ENCODE measurements around the gene INO80.
"Not testable (repeated sequence)": the region's sequence is repeated elsewhere in the genome, so short reads cannot be mapped to it uniquely, and the experiment has no call there.

Gene INO80

GRCh38 chr15:41115161-41115651 lies 874 bp downstream of the INO80 start:
- no peak for DNase-seq

GRCh38 chr15:41106947-41107346 lies 9.1 kb downstream of the INO80 start:
- DNase-seq, result no peak

GRCh38 chr15:41105348-41106334 lies 10.4 kb downstream of the INO80 start:
- DNase-seq, result no peak

- no peak for DNase-seq
Measured at GRCh38 chr15:41104234-41104633, 11.8 kb downstream of the INO80 start.

- no peak for DNase-seq
Measured at GRCh38 chr15:41102854-41103253, 13.2 kb downstream of the INO80 start.

- DNase-seq, result no peak
Measured at GRCh38 chr15:41096178-41096577, 19.9 kb downstream of the INO80 start.

GRCh38 chr15:41085029-41085428 lies 31.1 kb downstream of the INO80 start:
- DNase-seq, result no peak

- no peak for DNase-seq
Measured at GRCh38 chr15:41080144-41080543, 35.9 kb downstream of the INO80 start.

- DNase-seq, result no peak
Measured at GRCh38 chr15:41079717-41080116, 36.4 kb downstream of the INO80 start.

- not testable (repeated sequence) for DNase-seq
Measured at GRCh38 chr15:41078879-41079278, 37.2 kb downstream of the INO80 start.

GRCh38 chr15:41078125-41078524 lies 38.0 kb downstream of the INO80 start:
- DNase-seq, result no peak

- no peak for DNase-seq
Measured at GRCh38 chr15:41073028-41073427, 43.1 kb downstream of the INO80 start.

GRCh38 chr15:41072013-41072412 lies 44.1 kb downstream of the INO80 start:
- DNase-seq, result no peak

- no peak for DNase-seq
Measured at GRCh38 chr15:41066516-41066915, 49.6 kb downstream of the INO80 start.

- no peak for DNase-seq
Measured at GRCh38 chr15:41061667-41062066, 54.4 kb downstream of the INO80 start.

GRCh38 chr15:41060505-41060904 lies 55.6 kb downstream of the INO80 start:
- DNase-seq, result no peak

- no peak for DNase-seq
Measured at GRCh38 chr15:41056810-41057209, 59.3 kb downstream of the INO80 start.

- no peak for DNase-seq
Measured at GRCh38 chr15:41055706-41056105, 60.4 kb downstream of the INO80 start.

- DNase-seq, result no peak
Measured at GRCh38 chr15:41051139-41051538, 64.9 kb downstream of the INO80 start.

GRCh38 chr15:41048852-41049251 lies 67.2 kb downstream of the INO80 start:
- DNase-seq, result no peak

- DNase-seq, result no peak
Measured at GRCh38 chr15:41048397-41048796, 67.7 kb downstream of the INO80 start.

- DNase-seq, result no peak
Measured at GRCh38 chr15:41047474-41047873, 68.6 kb downstream of the INO80 start.

- no peak for DNase-seq
Measured at GRCh38 chr15:41043276-41043951, 72.7 kb downstream of the INO80 start.

- no peak for DNase-seq
Measured at GRCh38 chr15:41042851-41043250, 73.2 kb downstream of the INO80 start.

All from activated CD8-positive, alpha-beta memory T cell treated with anti-CD3 and anti-CD28 coated beads, Interleukin-2, amount 50 U/mL, for 48 hours (primary cell).